Upper lobe of right lung (tissue), 1 donor: ENCODE results near the gene DPH6. TPM values are rescaled to one million over a fixed set of nuclear protein-coding genes. Genes with fewer than 3 reads are reported as not detected.
"Not testable (repeated sequence)": the region's sequence is repeated elsewhere in the genome, so short reads cannot be mapped to it uniquely, and the experiment has no call there.

Experiments
- ATAC-seq: fragments of 200-7000 bp; cut with Tn5 transposase; one replicate; pipeline ENCODE4 v1.9.1; 2020; ENCODE audit warnings: mild to moderate bottlenecking, moderate library complexity
- DNase-seq: peaks from one replicate; pipeline ENCODE4 v3.0.0-alpha.2; 2020
- H3K27ac ChIP-seq: fragments of 200-600 bp; one replicate; pipeline ENCODE4 v1.8.0; 2022
- H3K27me3 ChIP-seq: fragments of 200-600 bp; one replicate; pipeline ENCODE4 v1.8.0; 2022; ENCODE audit warnings: mild to moderate bottlenecking
- H3K36me3 ChIP-seq: fragments of 200-600 bp; one replicate; pipeline ENCODE4 v1.8.0; 2022
- H3K4me1 ChIP-seq: fragments of 200-600 bp; one replicate; pipeline ENCODE4 v1.8.0; 2022
- H3K4me3 ChIP-seq: fragments of 200-600 bp; one replicate; pipeline ENCODE4 v1.8.0; 2022; ENCODE audit warnings: mild to moderate bottlenecking
- H3K9me3 ChIP-seq: fragments of 200-600 bp; one replicate; pipeline ENCODE4 v1.8.0; 2022
- intact Hi-C: fragments of 100-400 bp; cut with DNase I; formaldehyde crosslinking; loops from one replicate; pipeline ENCODE4 v1.11.0; 2022
- total RNA-seq: library from RNA; stranded (reverse); fragmentation: NEBNext Ultra II Directional; extraction: Animal tissue kit (Norgen Biotek cat#: 25700); gene quantifications from one replicate; pipeline ENCODE4 v1.2.1, GENCODE V29; 2021
- TF ChIP-seq, protein P1 (sequence below): fragments of 200-600 bp; IDR thresholded peaks from one replicate; pipeline ENCODE4 v1.8.0; 2022; ENCODE audit warnings: antibody characterized with exemption
- donor health status: DM: no; HTN: yes; CAD: no; lungs with severe emphysema.

Gene DPH6
- total RNA-seq, 1 donor from 2014 or later = 15.8 TPM

DNA sequence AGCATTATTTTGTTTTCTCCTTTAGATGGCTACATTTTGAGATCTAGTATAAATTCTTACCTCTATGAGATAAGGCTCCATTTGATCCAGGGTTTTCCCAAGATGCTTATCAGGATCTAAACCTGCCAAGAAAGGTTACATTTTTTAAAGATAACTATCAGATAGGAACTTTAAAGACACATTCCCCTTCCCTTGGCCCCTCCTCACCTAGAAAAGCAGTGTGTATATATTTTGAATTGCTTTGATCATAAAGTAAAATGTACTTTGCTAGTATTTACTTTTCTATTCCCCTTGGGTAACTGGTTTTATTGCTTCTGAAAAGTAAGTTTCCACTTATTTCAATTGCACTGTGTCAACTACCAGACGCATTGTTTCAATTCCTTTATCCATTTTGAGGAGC is 135.2 kb downstream of the DPH6 start:
- Histone ChIP-seq H3K27me3 (no peaks in the 10 kb centered on the region), H3K4me1 (no peaks in the 10 kb centered on the region), H3K4me3 (no peak overlapping the region), H3K9me3 (no peaks in the 10 kb centered on the region), H3K36me3 (no peaks in the 10 kb centered on the region), H3K27ac (no peak overlapping the region)
- no peak for DNase-seq
- TF ChIP-seq, protein P1, sequence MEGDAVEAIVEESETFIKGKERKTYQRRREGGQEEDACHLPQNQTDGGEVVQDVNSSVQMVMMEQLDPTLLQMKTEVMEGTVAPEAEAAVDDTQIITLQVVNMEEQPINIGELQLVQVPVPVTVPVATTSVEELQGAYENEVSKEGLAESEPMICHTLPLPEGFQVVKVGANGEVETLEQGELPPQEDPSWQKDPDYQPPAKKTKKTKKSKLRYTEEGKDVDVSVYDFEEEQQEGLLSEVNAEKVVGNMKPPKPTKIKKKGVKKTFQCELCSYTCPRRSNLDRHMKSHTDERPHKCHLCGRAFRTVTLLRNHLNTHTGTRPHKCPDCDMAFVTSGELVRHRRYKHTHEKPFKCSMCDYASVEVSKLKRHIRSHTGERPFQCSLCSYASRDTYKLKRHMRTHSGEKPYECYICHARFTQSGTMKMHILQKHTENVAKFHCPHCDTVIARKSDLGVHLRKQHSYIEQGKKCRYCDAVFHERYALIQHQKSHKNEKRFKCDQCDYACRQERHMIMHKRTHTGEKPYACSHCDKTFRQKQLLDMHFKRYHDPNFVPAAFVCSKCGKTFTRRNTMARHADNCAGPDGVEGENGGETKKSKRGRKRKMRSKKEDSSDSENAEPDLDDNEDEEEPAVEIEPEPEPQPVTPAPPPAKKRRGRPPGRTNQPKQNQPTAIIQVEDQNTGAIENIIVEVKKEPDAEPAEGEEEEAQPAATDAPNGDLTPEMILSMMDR = no peak
- ATAC-seq = no peak
- intact Hi-C loops = no loop called here

DNA sequence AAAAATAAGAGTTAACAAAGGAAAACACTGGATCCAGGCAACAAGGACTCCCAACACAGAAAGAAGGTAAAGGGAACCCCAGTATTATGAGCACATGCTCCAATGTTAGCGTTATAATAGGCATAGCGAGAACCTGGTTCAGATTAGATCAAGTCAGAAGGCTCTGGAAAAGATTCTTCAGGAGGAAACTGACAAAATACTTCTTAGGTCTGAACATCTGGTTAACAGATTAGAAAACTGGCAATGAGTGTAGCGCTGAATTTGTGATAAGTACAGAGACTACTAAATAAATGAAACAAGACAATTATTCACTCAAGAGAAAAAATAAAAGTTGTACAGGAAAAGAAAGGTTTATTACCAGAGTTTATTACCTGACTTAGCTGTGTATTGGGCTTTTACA is 146.1 kb downstream of the DPH6 start:
- H3K27ac ChIP-seq = no peak overlapping the region
- TF ChIP-seq, protein P1 = no peak
- no peaks in the 10 kb centered on the region for H3K36me3 ChIP-seq
- no peak for DNase-seq
- ATAC-seq = no peak
- no peaks in the 10 kb centered on the region for H3K4me1 ChIP-seq
- no peak overlapping the region for H3K4me3 ChIP-seq
- no peaks in the 10 kb centered on the region for H3K9me3 ChIP-seq
- intact Hi-C loops = no loop called here
- no peaks in the 10 kb centered on the region for H3K27me3 ChIP-seq

DNA sequence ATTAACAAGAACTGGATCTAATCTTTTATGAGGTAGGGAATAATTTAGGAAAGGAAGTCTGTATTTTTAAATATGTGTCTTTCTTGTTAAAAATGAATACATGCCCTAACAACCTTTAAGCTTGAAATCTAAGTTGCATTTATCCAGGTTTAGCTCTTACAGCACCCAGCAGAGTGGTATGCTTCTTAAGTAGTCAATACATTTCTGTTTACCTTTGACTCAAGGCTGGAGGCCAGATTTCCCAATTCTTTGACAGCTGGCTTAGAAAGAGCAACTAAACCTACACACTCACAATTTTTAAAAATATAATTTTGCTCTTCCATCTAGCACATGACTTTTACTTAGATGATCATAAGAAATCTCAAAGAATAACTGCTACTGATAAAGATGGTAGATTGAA is 148.9 kb downstream of the DPH6 start:
- no peak for DNase-seq
- Histone ChIP-seq H3K36me3 (no peaks in the 10 kb centered on the region), H3K27me3 (no peaks in the 10 kb centered on the region), H3K27ac (no peak overlapping the region), H3K9me3 (no peaks in the 10 kb centered on the region), H3K4me3 (no peak overlapping the region), H3K4me1 (no peaks in the 10 kb centered on the region)
- no peak for ATAC-seq
- intact Hi-C loops = no loop called here
- TF ChIP-seq, protein P1 = no peak

DNA sequence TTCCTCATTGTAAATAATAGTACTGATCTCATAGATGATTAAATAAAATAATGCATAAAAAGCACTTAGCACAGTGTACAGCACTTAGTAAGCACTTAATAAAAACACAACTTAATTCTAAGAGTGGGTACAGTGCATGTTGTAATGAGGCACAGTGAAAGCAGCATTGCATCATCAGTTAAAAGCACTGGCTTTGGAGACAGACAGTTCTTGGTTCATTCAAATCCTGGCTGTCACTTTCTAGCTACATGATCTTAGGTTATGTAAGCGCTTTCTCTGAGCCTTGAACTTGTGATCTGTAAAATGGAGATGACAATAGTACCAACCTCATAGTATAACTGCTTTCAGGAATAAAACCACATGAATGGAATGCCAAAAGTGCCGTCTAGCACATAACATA is 151.5 kb downstream of the DPH6 start:
- TF ChIP-seq, protein P1 = no peak
- H3K9me3 ChIP-seq = no peaks in the 10 kb centered on the region

DNA sequence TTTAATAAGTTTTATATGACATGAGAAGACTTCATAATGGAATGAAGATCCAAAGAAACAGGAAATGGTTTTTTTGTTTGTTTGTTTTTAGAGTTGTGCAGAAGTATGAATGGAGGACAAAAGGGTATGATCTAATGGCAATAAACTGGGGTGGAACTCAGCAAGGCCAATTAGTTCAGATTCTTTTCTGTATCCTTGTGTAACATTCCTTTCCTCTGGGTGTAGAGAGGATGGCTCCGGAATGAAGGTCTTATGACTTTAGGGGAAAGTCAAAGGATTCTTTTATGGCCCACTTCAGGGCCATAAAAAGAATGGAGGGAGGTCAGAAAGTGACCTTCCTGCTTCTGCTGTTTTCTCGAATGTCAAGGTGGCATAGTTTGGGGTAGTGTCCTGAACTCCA is 152.6 kb downstream of the DPH6 start:
- Histone ChIP-seq H3K4me3 (no peak overlapping the region), H3K4me1 (no peaks in the 10 kb centered on the region), H3K36me3 (no peaks in the 10 kb centered on the region), H3K27me3 (no peaks in the 10 kb centered on the region), H3K27ac (no peak overlapping the region), H3K9me3 (no peaks in the 10 kb centered on the region)
- no peak for DNase-seq
- intact Hi-C loops = no loop called here
- TF ChIP-seq, protein P1 = no peak
- no peak for ATAC-seq

More for the DNA sequence above, 151.5 kb downstream of the DPH6 start:
- no peak overlapping the region for H3K27ac ChIP-seq
- H3K36me3 ChIP-seq = no peaks in the 10 kb centered on the region
- H3K27me3 ChIP-seq = no peaks in the 10 kb centered on the region
- DNase-seq = no peak
- no peak overlapping the region for H3K4me3 ChIP-seq
- intact Hi-C loops = no loop called here
- ATAC-seq = no peak
- no peaks in the 10 kb centered on the region for H3K4me1 ChIP-seq

DNA sequence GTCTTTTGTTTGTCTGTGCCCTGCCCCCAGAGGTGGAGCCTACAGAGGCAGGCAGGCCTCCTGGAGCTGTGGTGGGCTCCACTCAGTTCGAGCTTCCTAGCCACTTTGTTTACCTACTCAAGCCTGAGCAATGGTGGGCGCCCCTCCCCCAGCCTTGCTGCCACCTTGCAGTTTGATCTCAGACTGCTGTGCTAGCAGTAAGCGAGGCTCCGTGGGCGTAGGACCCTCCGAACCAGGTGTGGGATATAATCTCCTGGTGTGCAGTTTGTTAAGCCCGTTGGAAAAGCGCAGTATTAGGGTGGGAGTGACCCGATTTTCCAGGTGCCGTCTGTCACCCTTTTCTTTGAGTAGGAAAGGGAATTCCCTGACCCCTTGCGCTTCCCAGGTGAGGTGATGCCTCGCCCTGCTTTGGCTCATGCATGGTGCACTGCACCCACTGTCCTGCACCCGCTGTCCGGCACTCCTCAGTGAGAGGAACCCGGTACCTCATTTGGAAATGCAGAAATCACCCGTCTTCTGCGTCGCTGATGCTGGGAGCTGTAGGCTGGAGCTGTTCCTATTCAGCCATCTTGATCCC is 154.5 kb downstream of the DPH6 start:
- intact Hi-C loops, H3K9me3 ChIP-seq, H3K36me3 ChIP-seq, H3K4me1 ChIP-seq, ATAC-seq, H3K27me3 ChIP-seq, H3K27ac ChIP-seq, H3K4me3 ChIP-seq: not testable (repeated sequence)
- peak; percentile 58 for DNase-seq
